ENCODE measurements around the gene LGALS14. TPM values are rescaled to one million over a fixed set of nuclear protein-coding genes. Genes with fewer than 3 reads are reported as not detected.

Gene LGALS14
- total RNA-seq, 1 experiment from 2014 or later: not detected

- no peak overlapping the region for H3K9ac ChIP-seq (ENCODE audit: low read length)
- H2AFZ ChIP-seq (ENCODE audit: low read depth, low read length, poor library complexity, severe bottlenecking): no peak overlapping the region
- ATAC-seq: no peak
- CTCF ChIA-PET: no interaction called here
- no peak overlapping the region for H3K4me3 ChIP-seq (replicated peaks in 1 of 2; ENCODE audit: low read depth in 1 of 2, low read length in 2 of 2)
- no peaks in the 10 kb centered on the region for H3K9me3 ChIP-seq (ENCODE audit: control insufficient read depth in 1 of 2, insufficient read depth in 1 of 2, low read depth in 1 of 2, low read length in 2 of 2)
- H3K27ac ChIP-seq (ENCODE audit: low read depth, low read length): no peak overlapping the region
- H4K20me1 ChIP-seq (ENCODE audit: insufficient read depth): no peaks in the 10 kb centered on the region
- H3K9me2 ChIP-seq (ENCODE audit: insufficient read depth): no peaks in the 10 kb centered on the region
- no peak overlapping the region for H3K4me2 ChIP-seq (ENCODE audit: low read length)
- BruUV-seq (replicated peaks): no TSS peak
- POLR2A ChIA-PET: no interaction called here
- H3K79me2 ChIP-seq (ENCODE audit: insufficient read depth, low read length): no peaks in the 10 kb centered on the region
- H3K4me1 ChIP-seq (ENCODE audit: control insufficient read depth in 1 of 2, insufficient read depth in 2 of 2, low read length in 2 of 2): no peaks in the 10 kb centered on the region
- H3K27me3 ChIP-seq (ENCODE audit: insufficient read depth, low read length): peaks cover 44% of the 10 kb centered on the region
- intact Hi-C loops (cut with micrococcal nuclease): no loop called here
- H3K36me3 ChIP-seq (ENCODE audit: control insufficient read depth in 1 of 2, insufficient read depth in 2 of 2, low read length in 2 of 2): no peaks in the 10 kb centered on the region; a peak in 1 of 4 replicates
- RAD21 ChIA-PET (ENCODE audit: low non-redundant PET in 1 of 2, low total read pairs in 2 of 2, uncharacterized antibody in 2 of 2, unreplicated experiment in 2 of 2): no interaction called here
- TF ChIP-seq CBX3 (IDR thresholded peaks at IDR 0.05; ENCODE audit: low read depth) (no peak), MAX (IDR thresholded peaks at IDR 0.05) (no peak), SRF (IDR thresholded peaks at IDR 0.05; ENCODE audit: low read depth) (no peak)
- no peak for DNase-seq (ENCODE audit: low read depth, low spot score)
Observed at GRCh38 chr19:39659791-39660190, 44.5 kb upstream of the LGALS14 start.

GRCh38 chr19:39660661-39661060 lies 43.6 kb upstream of the LGALS14 start:
- DNase-seq (ENCODE audit: low read depth, low spot score) (no peak), ATAC-seq (no peak)
- no peak overlapping the region for H3K4me2 ChIP-seq (ENCODE audit: low read length)
- ChIA-PET CTCF (interaction anchor here (0.5 kb wide), 1 partner anchor 109 kb away, joined by 3 read pairs; no protein-coding TSS in a partner anchor), POLR2A (no interaction called here), RAD21 (ENCODE audit: low non-redundant PET in 1 of 2, low total read pairs in 2 of 2, uncharacterized antibody in 2 of 2, unreplicated experiment in 2 of 2) (no interaction called here)
- no peaks in the 10 kb centered on the region for H3K79me2 ChIP-seq (ENCODE audit: insufficient read depth, low read length)
- intact Hi-C loops (cut with micrococcal nuclease): no loop called here
- no peak overlapping the region for H3K4me3 ChIP-seq (replicated peaks in 1 of 2; ENCODE audit: low read depth in 1 of 2, low read length in 2 of 2)
- H3K9ac ChIP-seq (ENCODE audit: low read length): no peak overlapping the region
- no peaks in the 10 kb centered on the region for H4K20me1 ChIP-seq (ENCODE audit: insufficient read depth)
- H2AFZ ChIP-seq (ENCODE audit: low read depth, low read length, poor library complexity, severe bottlenecking): no peak overlapping the region
- no peaks in the 10 kb centered on the region for H3K9me2 ChIP-seq (ENCODE audit: insufficient read depth)
- H3K27me3 ChIP-seq (ENCODE audit: insufficient read depth, low read length): peaks cover 38% of the 10 kb centered on the region
- H3K27ac ChIP-seq (ENCODE audit: low read depth, low read length): no peak overlapping the region
- BruUV-seq (replicated peaks): no TSS peak
- H3K4me1 ChIP-seq (ENCODE audit: control insufficient read depth in 1 of 2, insufficient read depth in 2 of 2, low read length in 2 of 2): no peaks in the 10 kb centered on the region
- no peaks in the 10 kb centered on the region for H3K9me3 ChIP-seq (ENCODE audit: control insufficient read depth in 1 of 2, insufficient read depth in 1 of 2, low read depth in 1 of 2, low read length in 2 of 2)
- no peaks in the 10 kb centered on the region; a peak in 1 of 4 replicates for H3K36me3 ChIP-seq (ENCODE audit: control insufficient read depth in 1 of 2, insufficient read depth in 2 of 2, low read length in 2 of 2)
- TF ChIP-seq EZH2 (IDR thresholded peaks at IDR 0.05) (no peak), ZFX (IDR thresholded peaks at IDR 0.05) (no peak), ATF3 (IDR thresholded peaks at IDR 0.05) (no peak), CEBPB (IDR thresholded peaks at IDR 0.05; ENCODE audit: low read depth) (no peak), EZH2phosphoT487 (IDR thresholded peaks at IDR 0.05; ENCODE audit: borderline replicate concordance) (no peak), SIN3A (IDR thresholded peaks at IDR 0.05; ENCODE audit: low read depth) (no peak), MAX (IDR thresholded peaks at IDR 0.05) (no peak), RAD21 (IDR thresholded peaks at IDR 0.05; ENCODE audit: low read depth) (no peak), TCF7L2 (IDR thresholded peaks at IDR 0.05; ENCODE audit: borderline replicate concordance, extremely low read depth, insufficient read depth, insufficient read length) (no peak), YY1 (IDR thresholded peaks at IDR 0.05; ENCODE audit: extremely low read depth, insufficient replicate concordance, low read depth, low read length) (no peak), EGR1 (IDR thresholded peaks at IDR 0.05; ENCODE audit: low read depth) (no peak), ELF1 (IDR thresholded peaks at IDR 0.05; ENCODE audit: borderline replicate concordance, low read depth) (no peak), ZBTB33 (IDR thresholded peaks at IDR 0.05; ENCODE audit: extremely low read depth, insufficient replicate concordance, low read length) (no peak), FOSL1 (IDR thresholded peaks at IDR 0.05; ENCODE audit: low read depth) (no peak), SRF (IDR thresholded peaks at IDR 0.05; ENCODE audit: low read depth) (no peak), POLR2AphosphoS5 (IDR thresholded peaks at IDR 0.05; ENCODE audit: low read depth, low read length) (no peak), CBX3 (IDR thresholded peaks at IDR 0.05; ENCODE audit: low read depth) (no peak), POLR2A (IDR thresholded peaks at IDR 0.05; ENCODE audit: borderline replicate concordance, extremely low read depth, insufficient read depth, insufficient read length) (no peak), ZNF274 (IDR thresholded peaks at IDR 0.05; ENCODE audit: low read depth, low read length) (no peak)
